GM12892 (cell line): ENCODE results near the gene GCFC2.

Experiments used
- POLR2A ChIP-seq: IDR thresholded peaks from 2 replicates; pipeline ENCODE4 v1.6.1; 2011; ENCODE audit warnings: low read depth, low read length, control low read depth
- POLR2AphosphoS5 ChIP-seq: IDR thresholded peaks from 2 replicates; pipeline ENCODE4 v1.6.1; 2011; ENCODE audit warnings: low read depth, low read length, control low read depth
- TAF1 ChIP-seq: IDR thresholded peaks from 2 replicates; pipeline ENCODE4 v1.6.1; 2011; ENCODE audit warnings: low read depth, mild to moderate bottlenecking, control low read depth, low read length, borderline replicate concordance

DNA sequence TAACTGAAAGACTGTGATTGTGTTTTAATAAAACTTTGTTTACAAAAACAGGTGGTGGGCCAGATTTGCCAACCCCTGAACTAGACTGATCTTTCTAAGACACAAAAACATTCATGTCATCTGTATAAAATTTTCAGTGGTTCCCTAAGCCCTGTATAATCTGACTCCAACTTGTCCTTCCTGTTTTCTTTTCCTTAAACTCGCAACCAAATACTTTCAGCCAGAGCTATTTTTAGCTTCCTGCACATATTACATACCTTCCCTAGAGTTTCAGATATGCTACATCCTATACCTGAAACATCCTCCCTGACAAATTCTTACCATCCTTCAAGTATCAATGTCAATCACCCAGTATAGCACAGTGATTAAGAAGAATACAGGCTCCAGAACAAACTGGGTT is 4.8 kb downstream of the GCFC2 start:
- TF ChIP-seq POLR2A (no peak), POLR2AphosphoS5 (no peak), TAF1 (no peak)
